SK-N-SH (cell line): ENCODE data around the gene HUS1. TPM values are rescaled to one million over a fixed set of nuclear protein-coding genes. Genes with fewer than 3 reads are reported as not detected.

ENCODE experiments used
- CTCF ChIA-PET: fragments of 300-600, 350-600 bp; formaldehyde crosslinking; extraction: SDS; loops from one replicate; lab custom pipeline; 2021; lab: Yijun Ruan, JAX
- POLR2A ChIA-PET: fragments of 350-600 bp; sonication (Branson Sonifier 250); formaldehyde crosslinking; extraction: SDS; loops from one replicate; lab custom pipeline; 2020; ENCODE audit warnings: antibody characterized with exemption, inconsistent platforms; lab: Yijun Ruan, JAX
- DNase-seq: peaks from one replicate; pipeline ENCODE4 v3.0.0; 2012
- H2AFZ ChIP-seq: fragments of 200-600 bp; sonication (generic); 2 replicates; pipeline ENCODE4 v1.8.1; 2016; ENCODE audit warnings: antibody characterized with exemption, mild to moderate bottlenecking, low read depth
- H3F3A ChIP-seq: fragments of 200-600 bp; sonication (generic); replicated peaks from 2 replicates; pipeline ENCODE3; 2016; ENCODE audit warnings: antibody characterized with exemption, mild to moderate bottlenecking; ENCODE audit not compliant: insufficient read depth
- H3K27ac ChIP-seq, 2 experiments: fragments of 200-500 bp in 1 of 2; fragments of 200-600 bp in 1 of 2; sonication (Bioruptor generic) in 1 of 2; sonication (generic), shearing (Covaris generic) in 1 of 2; 2 replicates each; pipeline versions ENCODE4 v1.5.1 to v1.6.1; 2014 to 2016; ENCODE audit warnings: low read depth in 2 of 2, inconsistent platforms in 1 of 2, low read length in 1 of 2, mild to moderate bottlenecking in 1 of 2, mixed read lengths in 1 of 2
- H3K27me3 ChIP-seq: fragments of 200-600 bp; sonication (generic), shearing (Covaris generic); 2 replicates; pipeline ENCODE4 v1.6.1; 2016; ENCODE audit warnings: mixed run types; ENCODE audit not compliant: insufficient read depth
- H3K36me3 ChIP-seq, 2 experiments: fragments of 200-500 bp in 1 of 2; fragments of 200-600 bp in 1 of 2; sonication (Bioruptor generic) in 1 of 2; sonication (generic) in 1 of 2; replicated peaks in 1 of 2; 2 replicates each; pipeline versions ENCODE3 to v1.5.1; 2014 to 2016; ENCODE audit warnings: low read length in 1 of 2, mild to moderate bottlenecking in 1 of 2; ENCODE audit not compliant: insufficient read depth in 2 of 2, control insufficient read depth in 1 of 2
- H3K4me1 ChIP-seq, 2 experiments: fragments of 200-500 bp in 1 of 2; fragments of 200-600 bp in 1 of 2; sonication (Bioruptor generic) in 1 of 2; sonication (generic), shearing (Covaris generic) in 1 of 2; 2 replicates each; pipeline versions ENCODE4 v1.5.1 to v1.6.1; 2014 to 2016; ENCODE audit warnings: low read depth in 1 of 2, low read length in 1 of 2, mixed run types in 1 of 2; ENCODE audit not compliant: insufficient read depth in 2 of 2, control insufficient read depth in 1 of 2
- H3K4me2 ChIP-seq: fragments of 200-600 bp; sonication (generic), shearing (Covaris generic); 2 replicates; pipeline ENCODE4 v1.6.1; 2017; ENCODE audit warnings: mixed run types
- H3K4me3 ChIP-seq, 2 experiments: fragments of 200-500 bp in 1 of 2; fragments of 200-600 bp in 1 of 2; sonication (Bioruptor generic) in 1 of 2; sonication (generic), shearing (Covaris generic) in 1 of 2; 2 replicates each; pipeline versions ENCODE4 v1.5.1 to v1.8.1; 2014 to 2016; ENCODE audit warnings: low read depth in 2 of 2, inconsistent platforms in 1 of 2, low read length in 1 of 2, mild to moderate bottlenecking in 1 of 2, mixed read lengths in 1 of 2, moderate library complexity in 1 of 2
- H3K79me2 ChIP-seq: fragments of 200-600 bp; sonication (generic); 2 replicates; pipeline ENCODE4 v1.8.1; 2017; ENCODE audit warnings: mild to moderate bottlenecking; ENCODE audit not compliant: insufficient read depth
- H3K9ac ChIP-seq: fragments of 200-600 bp; sonication (generic); 2 replicates; pipeline ENCODE4 v1.6.1; 2017; ENCODE audit warnings: mixed run types
- H3K9me2 ChIP-seq: fragments of 200-600 bp; sonication (generic); 2 replicates; pipeline ENCODE4 v1.6.1; 2017; ENCODE audit warnings: mixed run types
- H3K9me3 ChIP-seq: fragments of 200-600 bp; sonication (generic); 2 replicates; pipeline ENCODE4 v1.6.1; 2017; ENCODE audit warnings: mixed run types, mild to moderate bottlenecking, moderate library complexity
- H4K20me1 ChIP-seq: fragments of 200-600 bp; sonication (generic); 2 replicates; pipeline ENCODE4 v1.6.1; 2017; ENCODE audit warnings: mild to moderate bottlenecking, mixed run types; ENCODE audit not compliant: insufficient read depth
- CHD2 ChIP-seq: fragments of 150-350 bp; IDR thresholded peaks from 2 replicates; pipeline ENCODE4 v1.6.1; 2018; ENCODE audit warnings: low read length; ENCODE audit not compliant: partially characterized antibody
- EP300 ChIP-seq, 2 experiments: IDR thresholded peaks; 2 replicates each; pipeline versions ENCODE4 v1.4.0 to v1.6.1; 2012; ENCODE audit warnings: borderline replicate concordance in 1 of 2, low read depth in 1 of 2, low read length in 1 of 2
- EZH2phosphoT487 ChIP-seq: fragments of 200-600 bp; sonication (generic); IDR thresholded peaks from 2 replicates; pipeline ENCODE4 v1.6.1; 2017; ENCODE audit warnings: low read depth, mixed run types, mild to moderate bottlenecking, antibody characterized with exemption, moderate library complexity, borderline replicate concordance
- FOXJ3 ChIP-seq: sonication (generic); formaldehyde crosslinking; IDR thresholded peaks from 2 replicates; pipeline ENCODE4 v1.5.1; 2020; ENCODE audit warnings: mild to moderate bottlenecking, missing genetic modification reagents
- GATA2 ChIP-seq: sonication (generic); formaldehyde crosslinking; IDR thresholded peaks from 2 replicates; pipeline ENCODE4 v1.5.0; 2020; ENCODE audit warnings: mild to moderate bottlenecking, missing genetic modification reagents
- POLR2AphosphoS5 ChIP-seq: IDR thresholded peaks from 2 replicates; pipeline ENCODE4 v1.6.1; 2012; ENCODE audit warnings: low read depth, low read length
- RFX5 ChIP-seq: IDR thresholded peaks from 2 replicates; pipeline ENCODE4 v1.6.1; 2012; ENCODE audit warnings: mild to moderate bottlenecking, improper control_type of control experiment, low read length
- RXRA ChIP-seq: IDR thresholded peaks from 2 replicates; pipeline ENCODE4 v1.4.0; 2012; ENCODE audit warnings: low read depth, mild to moderate bottlenecking, borderline replicate concordance
- SMC3 ChIP-seq: IDR thresholded peaks from 2 replicates; pipeline ENCODE4 v1.6.1; 2012; ENCODE audit warnings: low read depth, low read length, improper control_type of control experiment
- YY1 ChIP-seq: IDR thresholded peaks from 2 replicates; pipeline ENCODE4 v1.4.0; 2012; ENCODE audit warnings: low read depth, mild to moderate bottlenecking
- WGBS: methylation state at CpG from one replicate; pipeline ENCODE4 v1.1.6; 2017; ENCODE audit warnings: low lambda C conversion rate; 5-methylcytosine and 5-hydroxymethylcytosine counted together
- polyA plus RNA-seq, 3 experiments: library from polyadenylated mRNA; depleted of rRNA; stranded (reverse); fragments of >200 nt; gene quantifications; 2 replicates each; pipeline ENCODE4 v1.2.3, GENCODE V29; 2012
- TF ChIP-seq, protein P1 (sequence below): IDR thresholded peaks from 2 replicates; pipeline ENCODE4 v1.4.0; 2012; ENCODE audit warnings: low read depth
- TF ChIP-seq, protein P2 (sequence below): fragments of 150-350 bp; IDR thresholded peaks from 2 replicates; pipeline ENCODE4 v1.6.1; 2016; ENCODE audit warnings: mild to moderate bottlenecking, low read depth, low read length

Gene HUS1
- polyA plus RNA-seq, 1 of the 3 experiments (the other 2 are of a cell fraction) = 17.8 TPM

GRCh38 chr7:47914717-47915615, 64.4 kb downstream of the HUS1 start:
- POLR2A ChIA-PET = no interaction called here
- no peak overlapping the region for H3K27ac ChIP-seq

More at GRCh38 chr7:47914717-47915615, 64.4 kb downstream of the HUS1 start:
- Histone ChIP-seq H3K9me3 (peaks cover 7% of the 10 kb centered on the region), H2AFZ (no peak overlapping the region)
- no peak for TF ChIP-seq POLR2AphosphoS5
- no peak for TF ChIP-seq EZH2phosphoT487
- no peak for TF ChIP-seq SMC3
- TF ChIP-seq CHD2 = no peak
- no peak for TF ChIP-seq EP300 (IDR thresholded peaks at IDR 0.05; ENCODE audit: borderline replicate concordance in 1 of 2, low read depth in 1 of 2, low read length in 1 of 2)
- no peak for TF ChIP-seq RFX5
- no peak for TF ChIP-seq GATA2 (CRISPR knock-in tag)
- no peak for TF ChIP-seq FOXJ3 (CRISPR knock-in tag)
- TF ChIP-seq, protein P1, sequence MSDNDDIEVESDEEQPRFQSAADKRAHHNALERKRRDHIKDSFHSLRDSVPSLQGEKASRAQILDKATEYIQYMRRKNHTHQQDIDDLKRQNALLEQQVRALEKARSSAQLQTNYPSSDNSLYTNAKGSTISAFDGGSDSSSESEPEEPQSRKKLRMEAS = no peak
- TF ChIP-seq, protein P2, sequence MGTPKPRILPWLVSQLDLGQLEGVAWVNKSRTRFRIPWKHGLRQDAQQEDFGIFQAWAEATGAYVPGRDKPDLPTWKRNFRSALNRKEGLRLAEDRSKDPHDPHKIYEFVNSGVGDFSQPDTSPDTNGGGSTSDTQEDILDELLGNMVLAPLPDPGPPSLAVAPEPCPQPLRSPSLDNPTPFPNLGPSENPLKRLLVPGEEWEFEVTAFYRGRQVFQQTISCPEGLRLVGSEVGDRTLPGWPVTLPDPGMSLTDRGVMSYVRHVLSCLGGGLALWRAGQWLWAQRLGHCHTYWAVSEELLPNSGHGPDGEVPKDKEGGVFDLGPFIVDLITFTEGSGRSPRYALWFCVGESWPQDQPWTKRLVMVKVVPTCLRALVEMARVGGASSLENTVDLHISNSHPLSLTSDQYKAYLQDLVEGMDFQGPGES = no peak
- TF ChIP-seq YY1 = no peak
- TF ChIP-seq RXRA = no peak
- TF ChIP-seq, all 33 proteins: peak for 0
- no peaks in the 10 kb centered on the region for H3K27me3 ChIP-seq
- H3K4me2 ChIP-seq = no peak overlapping the region
- no peaks in the 10 kb centered on the region for H3K9me2 ChIP-seq
- H3K36me3 ChIP-seq = no peaks in the 10 kb centered on the region
- no peaks in the 10 kb centered on the region for H3K79me2 ChIP-seq
- H3K9ac ChIP-seq = no peak overlapping the region
- no peak overlapping the region for H3K4me3 ChIP-seq
- no peak for DNase-seq
- no peaks in the 10 kb centered on the region for H4K20me1 ChIP-seq
- no peaks in the 10 kb centered on the region for H3F3A ChIP-seq
- 76% methylated on average over 5 of the region's 5 CpGs for WGBS
- CTCF ChIA-PET = interaction anchor here (1.1 to 4.0 kb wide), 4 partner anchors 10 to 73 kb away, joined by 3 to 19 read pairs (median 4); no protein-coding TSS in a partner anchor
- H3K4me1 ChIP-seq = no peaks in the 10 kb centered on the region; a peak in 1 of 4 replicates

Other genes with a start within 250 kb of the HUS1 start
- gene PKD1L1, start 31.1 kb downstream of the HUS1 start, polyA plus RNA-seq (2012; rRNA removed) = 0.10 TPM in 2 replicates
- gene SUN3, start 49.5 kb upstream of the HUS1 start, polyA plus RNA-seq (2012; rRNA removed) = 0.12 TPM in 1 of 2 replicates, not detected in the other
- gene C7orf57, start 55.9 kb upstream of the HUS1 start, polyA plus RNA-seq (2012; rRNA removed) = 0.41 and 0.71 TPM in 2 replicates
- gene UPP1, start 109.7 kb upstream of the HUS1 start, polyA plus RNA-seq (2012; rRNA removed) = 56.9 and 57.5 TPM in 2 replicates
- gene ABCA13, start 191.8 kb upstream of the HUS1 start, polyA plus RNA-seq (2012; rRNA removed) = not detected in 2 replicates